ENCODE measurements around the gene ZNF662. TPM values are rescaled to one million over a fixed set of nuclear protein-coding genes. Genes with fewer than 3 reads are reported as not detected.
A peak's percentile ranks its signal among the peaks of the same experiment; 100 is the strongest.

Gene ZNF662
- total RNA-seq, 1 experiment from 2014 or later: not detected

- no peaks in the 10 kb centered on the region for H3K79me2 ChIP-seq (ENCODE audit: insufficient read depth, low read length)
- peak overlapping the region; percentile 93 for H3K4me2 ChIP-seq (ENCODE audit: low read length)
- no TSS peak for BruUV-seq (replicated peaks)
- H3K36me3 ChIP-seq (ENCODE audit: control insufficient read depth in 1 of 2, insufficient read depth in 2 of 2, low read length in 2 of 2): no peaks in the 10 kb centered on the region
- intact Hi-C loops (cut with micrococcal nuclease): loop anchor here (1.0 to 5.0 kb wide), 4 partner anchors 50 to 649 kb away; no protein-coding TSS in a partner anchor
- H3K27ac ChIP-seq (ENCODE audit: low read depth, low read length): peak overlapping the region; percentile 30; the same call in 1 of the 2 replicates
- H3K27me3 ChIP-seq (ENCODE audit: insufficient read depth, low read length): no peaks in the 10 kb centered on the region
- ChIA-PET CTCF (interaction anchor here (1.1 kb wide), 1 partner anchor 50 kb away, joined by 3 read pairs; no protein-coding TSS in a partner anchor), POLR2A (no interaction called here), RAD21 (ENCODE audit: low non-redundant PET in 1 of 2, low total read pairs in 2 of 2, uncharacterized antibody in 2 of 2, unreplicated experiment in 2 of 2) (interaction anchor here in 1 of 2 experiments (0.6 kb wide), 1 partner anchor 992 kb away, joined by 3 read pairs; no protein-coding TSS in a partner anchor)
- DNase-seq (ENCODE audit: low read depth, low spot score): peak; percentile 55
- H2AFZ ChIP-seq (ENCODE audit: low read depth, low read length, poor library complexity, severe bottlenecking): peak overlapping the region; percentile 98
- no peaks in the 10 kb centered on the region for H3K9me3 ChIP-seq (ENCODE audit: control insufficient read depth in 1 of 2, insufficient read depth in 1 of 2, low read depth in 1 of 2, low read length in 2 of 2)
- H3K9me2 ChIP-seq (ENCODE audit: insufficient read depth): no peaks in the 10 kb centered on the region
- no peaks in the 10 kb centered on the region for H4K20me1 ChIP-seq (ENCODE audit: insufficient read depth)
- H3K4me1 ChIP-seq (ENCODE audit: control insufficient read depth in 1 of 2, insufficient read depth in 2 of 2, low read length in 2 of 2): peaks cover 0 to 13% of the 10 kb centered on the region in 2 experiments; a peak in 3 of 4 replicates
- H3K9ac ChIP-seq (ENCODE audit: low read length): peak overlapping the region; percentile 28; the same call in 1 of the 2 replicates
- ATAC-seq: peak; percentile 99
- peak overlapping the region; percentile 42 to 53 for H3K4me3 ChIP-seq (replicated peaks in 1 of 2; ENCODE audit: low read depth in 1 of 2, low read length in 2 of 2)
- TF ChIP-seq POLR2A (IDR thresholded peaks at IDR 0.05; ENCODE audit: borderline replicate concordance, extremely low read depth, insufficient read depth, insufficient read length) (no peak), POLR2AphosphoS5 (IDR thresholded peaks at IDR 0.05; ENCODE audit: low read depth, low read length) (peak; percentile 56), EGR1 (IDR thresholded peaks at IDR 0.05; ENCODE audit: low read depth) (no peak), SP1 (IDR thresholded peaks at IDR 0.05; ENCODE audit: low read depth) (no peak), SIN3A (IDR thresholded peaks at IDR 0.05; ENCODE audit: low read depth) (no peak), CEBPB (IDR thresholded peaks at IDR 0.05; ENCODE audit: low read depth) (no peak), YY1 (IDR thresholded peaks at IDR 0.05; ENCODE audit: extremely low read depth, insufficient replicate concordance, low read depth, low read length) (peak; percentile 24), TCF7L2 (IDR thresholded peaks at IDR 0.05; ENCODE audit: borderline replicate concordance, extremely low read depth, insufficient read depth, insufficient read length) (no peak), SRF (IDR thresholded peaks at IDR 0.05; ENCODE audit: low read depth) (no peak), MAX (IDR thresholded peaks at IDR 0.05) (no peak), RAD21 (IDR thresholded peaks at IDR 0.05; ENCODE audit: low read depth) (peak; percentile 94), EZH2phosphoT487 (IDR thresholded peaks at IDR 0.05; ENCODE audit: borderline replicate concordance) (no peak), EZH2 (IDR thresholded peaks at IDR 0.05) (no peak), ZFX (IDR thresholded peaks at IDR 0.05) (no peak), JUND (IDR thresholded peaks at IDR 0.05) (no peak), ZBTB33 (IDR thresholded peaks at IDR 0.05; ENCODE audit: extremely low read depth, insufficient replicate concordance, low read length) (no peak), FOSL1 (IDR thresholded peaks at IDR 0.05; ENCODE audit: low read depth) (no peak), REST (IDR thresholded peaks at IDR 0.05; ENCODE audit: low read depth) (no peak), ELF1 (IDR thresholded peaks at IDR 0.05; ENCODE audit: borderline replicate concordance, low read depth) (no peak), CBX3 (IDR thresholded peaks at IDR 0.05; ENCODE audit: low read depth) (no peak), ZNF274 (IDR thresholded peaks at IDR 0.05; ENCODE audit: low read depth, low read length) (no peak), ATF3 (IDR thresholded peaks at IDR 0.05) (no peak)
These were observed 25.1 kb upstream of the ZNF662 start for GRCh38 chr3:42880601-42881451.
